ENCODE data around the gene GFPT2. TPM values are rescaled to one million over a fixed set of nuclear protein-coding genes. Genes with fewer than 3 reads are reported as not detected.

GFPT2 gene
- total RNA-seq, 2 donors from 2014 or later, result 0.80 to 2.1 TPM

DNA sequence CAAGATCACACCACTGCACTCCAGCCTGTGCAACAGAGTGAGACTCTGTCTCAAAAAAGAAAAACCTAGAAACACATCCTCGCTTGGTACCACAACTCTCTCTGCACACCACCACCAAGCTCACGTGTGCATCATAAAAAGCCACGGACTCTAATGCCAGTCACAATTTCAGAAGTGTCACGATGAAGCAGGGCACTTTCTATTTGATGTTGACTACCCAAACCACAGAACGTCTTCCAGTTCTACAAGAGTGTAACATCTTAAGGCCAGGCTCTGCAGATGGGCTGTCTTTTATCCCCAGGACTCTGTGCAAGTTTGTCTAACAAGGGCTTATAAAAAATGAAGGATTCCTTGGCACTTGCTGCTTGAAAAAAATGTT lies 22.9 kb downstream of the GFPT2 start:
- no peak overlapping the region for H3K27ac Mint-ChIP-seq
- no peaks in the 10 kb centered on the region for H3K9me3 ChIP-seq (ENCODE audit: control insufficient read depth, low read length, poor library complexity, severe bottlenecking)
- no peak overlapping the region for H3K4me3 Mint-ChIP-seq
- H3K36me3 Mint-ChIP-seq (ENCODE audit: low read depth), result no peaks in the 10 kb centered on the region
- ATAC-seq, result no peak
- DNase-seq, result no peak
- H3K27me3 Mint-ChIP-seq, result peaks cover 33% of the 10 kb centered on the region
- peaks cover 2% of the 10 kb centered on the region for H3K4me1 Mint-ChIP-seq

DNA sequence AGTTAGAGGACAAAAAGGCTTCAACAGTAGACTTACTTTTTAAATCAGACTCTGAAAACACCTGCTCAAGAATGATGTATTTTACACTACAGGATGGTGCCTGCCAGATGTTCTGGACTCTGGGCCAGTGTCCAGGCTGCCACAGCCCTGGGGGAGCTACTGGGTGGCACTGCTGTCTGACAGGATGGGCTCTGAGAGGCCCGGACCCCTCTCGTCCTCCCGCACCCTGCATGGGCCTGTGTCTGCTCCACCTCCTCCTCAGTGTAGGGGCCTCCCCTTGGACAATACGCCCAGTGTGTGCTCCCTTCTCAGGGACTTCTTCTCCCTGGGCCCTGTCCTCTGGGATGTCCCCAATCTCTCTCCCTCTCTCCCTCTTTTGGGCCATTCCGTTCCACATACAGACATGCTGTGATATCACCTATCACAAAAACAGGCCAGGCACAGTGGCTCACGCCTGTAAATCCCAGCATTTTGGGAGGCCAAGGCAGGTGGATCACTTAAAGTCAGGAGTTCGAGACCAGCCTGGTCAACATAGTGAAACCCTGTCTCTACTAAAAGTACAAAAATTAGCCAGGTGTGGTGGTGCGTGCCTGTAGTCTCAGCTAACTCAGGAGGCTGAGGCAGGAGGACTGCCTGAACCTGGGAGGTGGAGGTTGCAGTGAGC lies 23.4 kb downstream of the GFPT2 start:
- DNase-seq, result no peak
- no peak overlapping the region for H3K27ac Mint-ChIP-seq
- ATAC-seq, result no peak
- no peaks in the 10 kb centered on the region for H3K36me3 Mint-ChIP-seq (ENCODE audit: low read depth)
- peaks cover 34% of the 10 kb centered on the region for H3K27me3 Mint-ChIP-seq
- peaks cover 2% of the 10 kb centered on the region for H3K4me1 Mint-ChIP-seq
- H3K9me3 ChIP-seq (ENCODE audit: control insufficient read depth, low read length, poor library complexity, severe bottlenecking), result no peaks in the 10 kb centered on the region
- no peak overlapping the region for H3K4me3 Mint-ChIP-seq

DNA sequence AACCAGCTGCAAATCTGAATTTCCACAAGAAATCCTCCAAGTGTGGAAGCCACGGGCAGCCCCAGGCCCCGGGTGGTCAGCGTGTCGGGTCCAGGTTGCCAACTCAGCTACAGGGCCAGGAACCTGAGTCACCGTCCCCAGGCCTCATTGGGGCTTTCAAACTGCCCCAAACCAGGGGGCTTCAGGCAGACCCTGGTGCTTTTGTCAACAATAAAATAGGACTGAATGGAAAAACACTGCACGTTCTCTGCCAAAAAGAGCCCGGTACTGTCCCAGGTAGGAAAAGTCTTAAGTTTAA lies 24.0 kb downstream of the GFPT2 start:
- Mint-ChIP-seq H3K36me3 (ENCODE audit: low read depth) (no peaks in the 10 kb centered on the region), H3K27ac (no peak overlapping the region), H3K4me1 (peaks cover 2% of the 10 kb centered on the region), H3K27me3 (peaks cover 27% of the 10 kb centered on the region), H3K4me3 (no peak overlapping the region)
- H3K9me3 ChIP-seq (ENCODE audit: control insufficient read depth, low read length, poor library complexity, severe bottlenecking), result no peaks in the 10 kb centered on the region
- ATAC-seq (peak; percentile 7), DNase-seq (no peak)

DNA sequence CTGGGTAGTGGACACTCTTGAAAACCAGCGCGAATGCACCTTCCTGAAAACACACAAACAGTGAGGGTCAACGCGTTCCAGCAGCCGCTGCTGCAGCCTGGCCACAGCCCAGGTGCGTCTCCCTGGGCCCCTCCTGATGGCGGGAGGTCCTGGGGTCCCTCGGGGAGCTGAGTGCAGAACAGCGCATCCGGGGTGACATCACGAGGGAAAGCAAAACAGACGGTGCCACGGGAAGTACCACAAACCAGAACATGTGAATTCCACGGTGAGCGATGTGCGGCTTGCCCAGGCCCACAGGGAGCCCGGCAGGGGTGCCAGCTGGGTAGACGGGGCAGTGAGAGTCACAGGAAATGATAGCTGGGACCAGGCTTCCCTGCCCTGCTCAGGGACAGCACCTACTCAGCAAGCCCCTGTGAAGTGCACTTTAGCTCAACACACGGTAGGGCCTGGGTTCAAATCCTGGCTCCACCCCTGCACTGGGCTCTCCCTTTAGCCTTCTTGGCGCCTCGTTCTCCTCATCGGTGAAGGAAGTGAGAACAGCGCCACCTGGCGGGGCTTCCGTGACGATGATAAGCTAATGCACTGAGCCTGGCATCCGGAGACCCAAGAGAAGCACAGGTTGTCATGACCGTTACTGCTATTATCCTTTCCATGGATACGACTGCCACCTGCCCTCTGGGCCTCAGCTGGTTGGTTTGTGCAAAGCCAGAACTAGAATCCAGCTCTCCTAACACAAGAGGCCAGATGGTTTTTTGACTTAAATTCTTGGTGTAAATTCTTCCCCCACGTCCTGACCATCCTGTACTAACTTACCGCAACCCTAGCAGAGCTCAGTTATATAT lies 24.6 kb downstream of the GFPT2 start:
- Mint-ChIP-seq H3K36me3 (ENCODE audit: low read depth) (no peaks in the 10 kb centered on the region), H3K27me3 (peaks cover 21% of the 10 kb centered on the region)
- ATAC-seq, result peak; percentile 95

DNA sequence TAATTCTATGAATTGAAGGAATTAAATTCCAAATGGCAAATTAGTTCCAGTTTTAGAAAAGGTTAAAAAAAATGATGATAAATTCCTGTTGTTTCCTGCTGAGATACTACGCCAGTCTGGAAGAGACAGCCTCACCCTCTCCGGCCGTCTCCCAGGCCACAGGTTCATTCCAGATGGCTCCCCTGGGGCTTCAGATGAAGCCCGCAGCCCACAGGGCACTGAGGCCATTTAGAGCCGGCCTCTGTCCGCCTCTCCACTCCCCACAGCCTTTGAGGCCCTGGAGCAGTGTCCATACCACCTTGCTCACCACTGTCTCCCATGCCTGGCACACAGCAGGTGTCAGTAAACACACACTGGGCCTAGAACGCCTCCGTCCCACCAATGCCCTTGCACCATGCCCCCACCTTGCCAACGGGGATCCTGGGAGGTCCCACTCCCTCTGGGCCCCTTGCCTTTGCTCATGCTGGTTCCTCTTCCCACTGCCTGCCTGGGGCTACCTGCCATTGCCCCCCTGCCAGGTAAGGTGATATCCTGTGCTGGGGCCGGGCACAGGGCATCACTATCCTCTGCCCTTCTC lies 26.1 kb downstream of the GFPT2 start:
- Mint-ChIP-seq H3K4me3 (no peak overlapping the region), H3K27ac (no peak overlapping the region), H3K36me3 (ENCODE audit: low read depth) (no peaks in the 10 kb centered on the region), H3K4me1 (peaks cover 2% of the 10 kb centered on the region), H3K27me3 (peaks cover 16% of the 10 kb centered on the region)
- ATAC-seq (no peak), DNase-seq (no peak)
- H3K9me3 ChIP-seq (ENCODE audit: control insufficient read depth, low read length, poor library complexity, severe bottlenecking), result no peaks in the 10 kb centered on the region

More for the DNA sequence above, 24.6 kb downstream of the GFPT2 start:
- Mint-ChIP-seq H3K4me1 (peaks cover 2% of the 10 kb centered on the region), H3K27ac (no peak overlapping the region), H3K4me3 (no peak overlapping the region)
- DNase-seq, result peak; percentile 69 to 76 (median 75)
- no peaks in the 10 kb centered on the region for H3K9me3 ChIP-seq (ENCODE audit: control insufficient read depth, low read length, poor library complexity, severe bottlenecking)

DNA sequence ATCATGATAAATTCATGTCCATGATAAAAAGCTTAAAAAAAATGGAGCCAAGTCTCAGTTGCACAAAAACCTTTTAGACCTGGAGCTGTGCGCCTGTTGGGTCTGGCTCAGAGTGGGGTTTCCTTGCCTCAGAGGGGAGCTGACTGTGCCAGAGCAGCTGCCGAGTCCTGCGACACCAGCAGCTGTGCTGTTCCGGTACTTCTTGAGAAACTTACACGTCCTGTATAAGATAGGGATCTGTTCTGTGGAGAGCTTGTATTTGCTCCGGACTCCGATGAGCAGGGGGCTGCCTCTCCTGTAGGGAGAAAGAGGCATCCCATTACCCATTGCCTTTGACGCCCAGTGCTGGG lies 28.6 kb downstream of the GFPT2 start:
- H3K4me1 Mint-ChIP-seq, result peaks cover 4% of the 10 kb centered on the region
- no peak for DNase-seq
- no peaks in the 10 kb centered on the region for H3K36me3 Mint-ChIP-seq (ENCODE audit: low read depth)
- H3K4me3 Mint-ChIP-seq, result no peak overlapping the region
- H3K9me3 ChIP-seq (ENCODE audit: control insufficient read depth, low read length, poor library complexity, severe bottlenecking), result no peaks in the 10 kb centered on the region
- peaks cover 9% of the 10 kb centered on the region for H3K27me3 Mint-ChIP-seq
- ATAC-seq, result no peak
- H3K27ac Mint-ChIP-seq, result no peak overlapping the region

DNA sequence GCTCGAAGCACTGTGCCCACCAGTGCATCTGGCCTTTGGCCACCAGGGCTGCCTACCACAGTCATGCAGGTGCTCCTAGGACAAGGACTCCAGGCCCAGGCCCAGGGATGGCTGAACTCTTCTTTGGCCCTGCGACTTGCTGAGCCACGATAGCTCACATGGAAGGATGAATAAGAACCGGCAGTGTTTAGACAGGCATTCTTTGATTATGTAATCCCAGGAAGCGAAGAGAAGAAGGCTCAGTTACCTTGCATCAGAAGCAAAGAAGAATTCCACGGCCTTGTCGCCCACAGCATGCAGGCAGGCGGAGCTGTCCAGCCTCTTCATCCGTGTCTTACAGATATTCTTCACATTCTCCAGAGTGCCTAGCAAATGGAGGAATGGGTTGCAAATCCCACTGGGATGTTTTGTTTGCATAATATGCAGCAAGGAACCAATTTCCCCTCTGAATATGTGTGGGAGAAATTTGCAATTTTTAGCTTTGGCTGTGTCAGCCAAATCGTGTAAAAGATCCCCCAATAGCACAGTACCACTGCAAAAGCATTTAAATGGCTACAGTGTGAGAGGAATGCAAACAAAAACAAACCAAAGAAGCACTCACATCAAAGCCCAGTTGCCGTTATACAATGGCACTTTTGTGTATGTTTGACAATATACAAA lies 29.1 kb downstream of the GFPT2 start:
- no peaks in the 10 kb centered on the region for H3K9me3 ChIP-seq (ENCODE audit: control insufficient read depth, low read length, poor library complexity, severe bottlenecking)
- no peaks in the 10 kb centered on the region for H3K36me3 Mint-ChIP-seq (ENCODE audit: low read depth)
- peaks cover 12% of the 10 kb centered on the region for H3K27me3 Mint-ChIP-seq
- no peak overlapping the region for H3K4me3 Mint-ChIP-seq
- no peak for DNase-seq
- no peak overlapping the region for H3K27ac Mint-ChIP-seq
- peaks cover 4% of the 10 kb centered on the region for H3K4me1 Mint-ChIP-seq
- ATAC-seq, result no peak

DNA sequence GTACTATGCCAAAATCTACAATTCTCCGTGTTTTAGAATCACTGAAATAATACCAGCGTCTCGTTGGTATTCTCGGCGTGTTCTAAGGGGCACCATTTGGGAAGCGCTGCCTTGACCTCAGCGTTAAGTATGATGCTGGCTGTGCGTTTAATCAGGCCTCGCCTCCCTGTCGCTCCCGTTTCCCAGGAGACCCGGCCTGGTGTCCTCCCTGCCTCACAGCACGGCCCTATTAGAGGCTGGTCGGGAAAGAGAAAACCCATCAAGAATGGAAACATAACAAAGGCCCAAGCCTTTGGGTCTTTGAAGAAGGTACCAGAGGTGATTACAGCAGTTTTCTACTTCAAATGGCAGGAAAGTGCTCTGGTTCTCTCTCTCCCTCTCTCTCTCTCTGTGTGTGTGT lies 30.0 kb downstream of the GFPT2 start:
- peaks cover 4% of the 10 kb centered on the region for H3K4me1 Mint-ChIP-seq
- no peak overlapping the region for H3K4me3 Mint-ChIP-seq
- H3K9me3 ChIP-seq (ENCODE audit: control insufficient read depth, low read length, poor library complexity, severe bottlenecking), result no peaks in the 10 kb centered on the region
- DNase-seq, result no peak
- peaks cover 12% of the 10 kb centered on the region for H3K27me3 Mint-ChIP-seq
- no peak overlapping the region for H3K27ac Mint-ChIP-seq
- H3K36me3 Mint-ChIP-seq (ENCODE audit: low read depth), result no peaks in the 10 kb centered on the region
- ATAC-seq, result no peak

DNA sequence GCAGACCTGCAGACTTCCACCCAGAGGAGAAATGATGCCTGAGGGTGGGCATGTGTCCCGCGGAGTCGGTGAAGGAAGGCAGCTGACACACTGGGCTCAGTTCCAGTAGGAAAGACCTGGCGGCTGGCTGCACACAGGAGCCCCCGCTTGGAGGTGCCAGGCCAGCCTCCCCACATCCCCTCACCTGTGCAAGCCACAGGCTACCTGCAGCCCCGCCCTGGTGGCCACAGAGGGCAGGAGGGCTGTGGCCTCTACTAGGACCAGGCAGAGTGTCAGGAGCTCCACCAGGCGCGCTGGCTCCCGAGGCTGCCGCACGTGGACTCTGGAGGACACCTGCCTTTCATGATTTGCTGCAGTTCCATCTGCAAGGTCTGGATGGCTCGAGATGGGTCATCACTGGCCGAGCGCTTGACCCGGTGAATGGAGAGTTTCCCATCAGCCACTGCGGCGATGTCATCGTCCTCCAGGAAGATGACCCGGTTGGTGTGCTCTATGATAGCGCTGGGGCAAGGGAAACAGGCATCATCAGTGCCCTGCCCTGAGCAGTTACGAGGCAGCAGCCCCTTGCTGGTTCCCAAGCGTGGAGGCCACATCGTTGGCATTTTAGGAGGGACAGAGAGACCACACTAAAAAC lies 34.6 kb downstream of the GFPT2 start:
- H3K27me3 Mint-ChIP-seq, result peaks cover 9% of the 10 kb centered on the region
- DNase-seq, result no peak
- ATAC-seq, result no peak
- no peaks in the 10 kb centered on the region for H3K36me3 Mint-ChIP-seq (ENCODE audit: low read depth)
- H3K27ac Mint-ChIP-seq, result no peak overlapping the region
- peaks cover 5% of the 10 kb centered on the region for H3K4me1 Mint-ChIP-seq
- no peaks in the 10 kb centered on the region for H3K9me3 ChIP-seq (ENCODE audit: control insufficient read depth, low read length, poor library complexity, severe bottlenecking)
- H3K4me3 Mint-ChIP-seq, result no peak overlapping the region

DNA sequence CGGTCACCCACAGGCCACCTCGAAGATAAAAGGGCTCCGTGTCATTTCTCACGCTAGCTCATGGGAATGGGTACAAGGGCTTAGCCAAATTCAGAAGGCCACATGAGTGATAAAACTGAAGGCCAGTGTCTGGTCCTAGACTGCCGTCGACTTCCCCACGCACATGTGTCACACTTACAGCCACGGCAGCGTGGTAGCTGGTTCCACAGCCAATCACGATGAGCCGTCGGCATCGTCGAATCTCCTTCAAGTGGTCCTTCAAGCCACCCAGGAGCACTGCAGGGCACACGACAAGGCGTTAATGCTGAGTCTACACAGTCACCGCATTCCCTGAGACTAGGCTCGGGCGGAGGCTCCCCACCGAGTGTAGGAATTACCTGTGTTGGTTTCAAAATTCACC lies 36.5 kb downstream of the GFPT2 start:
- ATAC-seq, result no peak
- Mint-ChIP-seq H3K36me3 (ENCODE audit: low read depth) (no peaks in the 10 kb centered on the region), H3K4me3 (no peak overlapping the region), H3K27ac (no peak overlapping the region), H3K4me1 (peaks cover 5% of the 10 kb centered on the region), H3K27me3 (peaks cover 9% of the 10 kb centered on the region)
- no peaks in the 10 kb centered on the region for H3K9me3 ChIP-seq (ENCODE audit: control insufficient read depth, low read length, poor library complexity, severe bottlenecking)
- no peak for DNase-seq

DNA sequence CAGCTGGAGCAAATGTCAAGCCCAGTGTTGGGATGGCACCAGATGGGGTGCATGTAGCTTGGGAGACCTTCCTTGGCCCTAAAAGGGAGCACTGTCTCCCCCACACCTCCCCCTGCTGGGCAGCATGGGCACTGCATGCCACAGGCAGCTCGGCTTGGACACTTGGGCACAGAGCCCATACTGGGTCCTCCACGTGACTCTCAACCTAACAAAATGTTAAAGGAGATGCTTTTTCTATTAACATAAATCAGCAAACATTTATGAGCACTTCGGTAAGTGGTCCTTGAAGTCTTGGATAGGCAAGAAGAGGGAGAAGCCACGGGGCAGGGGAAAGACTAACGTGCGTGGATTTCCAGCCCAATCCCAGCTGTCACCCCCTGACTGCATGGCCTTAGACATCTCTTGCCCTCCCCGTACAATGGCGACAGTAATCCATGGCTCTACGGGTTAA lies 37.3 kb downstream of the GFPT2 start:
- ATAC-seq (peak; percentile 94), DNase-seq (peak; percentile 57 to 76 (median 61))
- H3K4me3 Mint-ChIP-seq, result peak overlapping the region; percentile 31
- peak overlapping the region; percentile 39 for H3K27ac Mint-ChIP-seq
- peaks cover 5% of the 10 kb centered on the region for H3K4me1 Mint-ChIP-seq
- H3K27me3 Mint-ChIP-seq, result peaks cover 9% of the 10 kb centered on the region
- peaks cover 2% of the 10 kb centered on the region for H3K36me3 Mint-ChIP-seq (ENCODE audit: low read depth)
- H3K9me3 ChIP-seq (ENCODE audit: control insufficient read depth, low read length, poor library complexity, severe bottlenecking), result no peaks in the 10 kb centered on the region

DNA sequence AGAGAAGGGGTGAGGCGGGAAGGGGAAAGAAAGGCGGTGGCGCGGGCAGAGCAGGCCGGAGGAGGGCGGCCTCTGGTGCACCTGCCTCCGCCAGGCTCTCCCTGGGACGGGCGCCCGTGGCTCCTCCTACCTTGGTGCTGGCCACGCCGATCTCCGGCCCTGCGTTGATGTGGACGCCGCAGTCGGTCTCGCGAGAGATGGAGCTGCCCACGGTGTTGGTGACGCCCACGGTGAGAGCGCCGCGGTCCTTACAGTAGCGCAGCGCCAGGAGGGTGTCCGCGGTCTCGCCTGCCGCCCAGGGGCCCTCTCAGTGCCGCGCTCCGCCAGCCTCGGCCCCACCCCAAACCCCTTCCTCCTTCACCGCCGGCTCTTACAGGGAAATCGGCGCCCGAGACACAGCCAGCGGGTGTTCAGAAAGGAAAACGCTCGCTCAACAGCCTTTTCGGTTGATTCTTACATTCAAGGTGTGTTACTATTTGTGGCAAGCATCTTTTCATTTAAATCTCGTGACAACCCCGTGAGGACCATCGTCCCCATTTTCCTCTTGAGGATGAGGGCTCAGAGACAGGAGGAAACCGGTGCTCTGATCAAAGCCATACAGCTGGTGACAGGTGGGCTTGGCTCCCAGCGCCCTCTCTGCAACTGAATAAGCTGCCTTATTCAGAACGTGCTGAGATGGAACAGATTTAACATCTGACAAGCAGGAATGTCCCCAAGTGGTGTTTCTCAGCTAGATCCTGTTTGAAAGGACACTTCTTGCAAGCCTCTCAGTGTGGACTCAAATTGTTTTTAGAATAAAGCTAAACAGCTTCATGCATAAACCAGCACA lies 39.2 kb downstream of the GFPT2 start:
- no peak overlapping the region for H3K27ac Mint-ChIP-seq
- no peak for ATAC-seq
- H3K4me1 Mint-ChIP-seq, result peaks cover 3% of the 10 kb centered on the region

More for the DNA sequence above, 39.2 kb downstream of the GFPT2 start:
- peaks cover 4% of the 10 kb centered on the region for H3K27me3 Mint-ChIP-seq
- DNase-seq, result peak in 1 of 3 donors; percentile 59
- no peaks in the 10 kb centered on the region for H3K9me3 ChIP-seq (ENCODE audit: control insufficient read depth, low read length, poor library complexity, severe bottlenecking)
- peaks cover 2% of the 10 kb centered on the region for H3K36me3 Mint-ChIP-seq (ENCODE audit: low read depth)
- no peak overlapping the region for H3K4me3 Mint-ChIP-seq
